ENCODE data around the gene ADGRL3. TPM values are rescaled to one million over a fixed set of nuclear protein-coding genes. Genes with fewer than 3 reads are reported as not detected.

The ADGRL3 gene
- total RNA-seq, 1 donor from 2014 or later: 0.08 TPM

- no peak for DNase-seq (ENCODE audit: low read depth)
Observed at GRCh38 chr4:61877893-61878292, 677.8 kb downstream of the ADGRL3 start.

GRCh38 chr4:61882381-61882780, 682.3 kb downstream of the ADGRL3 start:
- no peak for DNase-seq (ENCODE audit: low read depth)

GRCh38 chr4:61886131-61886530, 686.0 kb downstream of the ADGRL3 start:
- no peak for DNase-seq (ENCODE audit: low read depth)

- DNase-seq (ENCODE audit: low read depth): no peak
Observed at GRCh38 chr4:61889117-61889516, 689.0 kb downstream of the ADGRL3 start.

- no peak for DNase-seq (ENCODE audit: low read depth)
Observed at GRCh38 chr4:61890321-61890720, 690.2 kb downstream of the ADGRL3 start.

GRCh38 chr4:61891953-61892352, 691.8 kb downstream of the ADGRL3 start:
- no peak for DNase-seq (ENCODE audit: low read depth)

GRCh38 chr4:61896634-61897033, 696.5 kb downstream of the ADGRL3 start:
- DNase-seq (ENCODE audit: low read depth): no peak

GRCh38 chr4:61909031-61909430, 708.9 kb downstream of the ADGRL3 start:
- no peak for DNase-seq (ENCODE audit: low read depth)

- no peak for DNase-seq (ENCODE audit: low read depth)
Observed at GRCh38 chr4:61911313-61911756, 711.2 kb downstream of the ADGRL3 start.

- DNase-seq (ENCODE audit: low read depth): no peak
Observed at GRCh38 chr4:61913619-61914018, 713.5 kb downstream of the ADGRL3 start.

GRCh38 chr4:61915501-61915900, 715.4 kb downstream of the ADGRL3 start:
- no peak for DNase-seq (ENCODE audit: low read depth)

GRCh38 chr4:61918507-61918906, 718.4 kb downstream of the ADGRL3 start:
- no peak for DNase-seq (ENCODE audit: low read depth)

- DNase-seq (ENCODE audit: low read depth): no peak
Observed at GRCh38 chr4:61918987-61919386, 718.9 kb downstream of the ADGRL3 start.

GRCh38 chr4:61919561-61919960, 719.4 kb downstream of the ADGRL3 start:
- no peak for DNase-seq (ENCODE audit: low read depth)

- no peak for DNase-seq (ENCODE audit: low read depth)
Observed at GRCh38 chr4:61921920-61922319, 721.8 kb downstream of the ADGRL3 start.

GRCh38 chr4:61922766-61923165, 722.6 kb downstream of the ADGRL3 start:
- DNase-seq (ENCODE audit: low read depth): no peak

GRCh38 chr4:61923179-61923578, 723.1 kb downstream of the ADGRL3 start:
- no peak for DNase-seq (ENCODE audit: low read depth)

- no peak for DNase-seq (ENCODE audit: low read depth)
Observed at GRCh38 chr4:61924131-61924530, 724.0 kb downstream of the ADGRL3 start.

- no peak for DNase-seq (ENCODE audit: low read depth)
Observed at GRCh38 chr4:61933527-61933926, 733.4 kb downstream of the ADGRL3 start.

GRCh38 chr4:61934198-61934597, 734.1 kb downstream of the ADGRL3 start:
- DNase-seq (ENCODE audit: low read depth): no peak

GRCh38 chr4:61938250-61938846, 738.2 kb downstream of the ADGRL3 start:
- DNase-seq (ENCODE audit: low read depth): no peak

- DNase-seq (ENCODE audit: low read depth): no peak
Observed at GRCh38 chr4:61950625-61951024, 750.5 kb downstream of the ADGRL3 start.

- no peak for DNase-seq (ENCODE audit: low read depth)
Observed at GRCh38 chr4:61953386-61953785, 753.3 kb downstream of the ADGRL3 start.

GRCh38 chr4:61958591-61958990, 758.5 kb downstream of the ADGRL3 start:
- no peak for DNase-seq (ENCODE audit: low read depth)
